Spleen (tissue), 11 donors: ENCODE measurements around the gene RYR2. TPM values are rescaled to one million over a fixed set of nuclear protein-coding genes. Genes with fewer than 3 reads are reported as not detected.
A peak's percentile ranks its signal among the peaks of the same experiment; 100 is the strongest.

Source experiments
- DNase-seq: peaks from one replicate; pipeline ENCODE4 v3.0.0-alpha.2; 2020
- H3K27ac ChIP-seq, 8 donors: fragments of 200-600 bp; sonication (generic) in 7 of 8; 1 replicate in 4 of 8; 2 replicates in 4 of 8; pipeline versions ENCODE4 v1.5.0 to v1.8.0; 2016 to 2021; ENCODE audit warnings: inconsistent platforms in 4 of 8, mild to moderate bottlenecking in 4 of 8, moderate library complexity in 1 of 8
- H3K27me3 ChIP-seq, 7 donors: fragments of 200-600 bp; sonication (generic) in 6 of 7; replicated peaks in 1 of 7; 1 replicate in 4 of 7; 2 replicates in 3 of 7; pipeline versions ENCODE4 v1.5.0 to v1.8.0; 2016 to 2021; ENCODE audit warnings: inconsistent platforms in 3 of 7, mild to moderate bottlenecking in 1 of 7
- H3K36me3 ChIP-seq, 6 donors: fragments of 200-600 bp; sonication (generic) in 5 of 6; 1 replicate in 4 of 6; 2 replicates in 2 of 6; pipeline versions ENCODE4 v1.5.0 to v1.8.0; 2016 to 2021; ENCODE audit warnings: inconsistent platforms in 2 of 6
- H3K4me1 ChIP-seq, 6 donors: fragments of 200-600 bp; sonication (generic) in 5 of 6; 1 replicate in 3 of 6; 2 replicates in 3 of 6; pipeline versions ENCODE4 v1.5.0 to v1.8.0; 2016 to 2021; ENCODE audit warnings: inconsistent platforms in 3 of 6
- H3K4me3 ChIP-seq, 8 donors: fragments of 200-600 bp; sonication (generic) in 7 of 8; 1 replicate in 4 of 8; 2 replicates in 4 of 8; pipeline versions ENCODE4 v1.5.0 to v1.8.0; 2016 to 2021; ENCODE audit warnings: inconsistent platforms in 4 of 8, mild to moderate bottlenecking in 4 of 8, moderate library complexity in 2 of 8
- H3K9me3 ChIP-seq, 8 donors: fragments of 200-600 bp; sonication (generic) in 7 of 8; 1 replicate in 4 of 8; 2 replicates in 4 of 8; pipeline versions ENCODE4 v1.5.0 to v1.8.0; 2016 to 2021; ENCODE audit warnings: inconsistent platforms in 4 of 8
- CTCF ChIP-seq, 11 experiments: fragments of 200-600 bp in 7 of 11; fragments of 450-650 bp in 4 of 11; sonication (generic) in 4 of 11; IDR thresholded peaks in 8 of 11; conservative IDR thresholded peaks in 3 of 11; 1 replicate in 7 of 11; 2 replicates in 4 of 11; pipeline versions ENCODE4 v1.4.0 to v1.8.0; 2016 to 2021; ENCODE audit warnings: antibody characterized with exemption in 11 of 11, inconsistent platforms in 4 of 11, mild to moderate bottlenecking in 1 of 11
- POLR2A ChIP-seq, 3 donors: fragments of 450-650 bp; IDR thresholded peaks; one replicate each; pipeline ENCODE4 v1.5.1; 2017; ENCODE audit warnings: antibody characterized with exemption in 3 of 3, mild to moderate bottlenecking in 1 of 3
- POLR2AphosphoS5 ChIP-seq, 3 donors: sonication (generic); formaldehyde crosslinking; IDR thresholded peaks; one replicate each; pipeline ENCODE4 v1.5.1; 2017; ENCODE audit warnings: antibody characterized with exemption in 3 of 3
- WGBS, 5 donors: extraction: QIAGEN DNeasy Blood & Tissue Kit in 3 of 5; methylation state at CpG; one replicate each; pipeline versions ENCODE4 v1.1.5 to v1.1.7; 2013 to 2018; 5-methylcytosine and 5-hydroxymethylcytosine counted together
- intact Hi-C: fragments of 100-400 bp; cut with DNase I; formaldehyde crosslinking; loops from one replicate; pipeline ENCODE4 v1.15.0; 2023; ENCODE audit warnings: low total_unique reads
- polyA plus RNA-seq, 3 donors: library from polyadenylated mRNA; stranded (reverse); fragments of 200-250 nt; gene quantifications; one replicate each; pipeline ENCODE4 v1.2.1, GENCODE V29; 2013
- total RNA-seq, 7 donors: library from RNA; depleted of rRNA in 3 of 7; stranded (reverse); fragments of >200 nt in 3 of 7; fragmentation: NEBNext Ultra II Directional in 4 of 7; extraction: Animal tissue kit (Norgen Biotek cat#: 25700) in 4 of 7; gene quantifications; one replicate each; pipeline versions ENCODE4 v1.1.0 to v1.2.1, GENCODE V29; 2016 to 2021
- donor health status: healthy with polysubstance abuse.
- donor health status: DM: no; HTN: no; CAD: no; lungs with moderate emphysema.
- donor health status: DM: no; HTN: no; CAD: no.
- donor health status: Bipolar disorder and iron deficiency.
- donor health status: healthy.
- donor health status: DM: no; HTN: no; CAD: no.
- donor health status: DM: yes; HTN: yes; CAD: no.

RYR2 gene
- total and polyA plus RNA-seq, 10 donors = 0.12 to 7.1 (median 3.7) TPM

- WGBS, 5 donors = 73 to 79% (median 76%) methylated on average over 9 of the region's 9 CpGs
- no peak overlapping the region for H3K27ac ChIP-seq
- peaks cover 0 to 14% (median 0%) of the 10 kb centered on the region in 7 donors for H3K27me3 ChIP-seq
- DNase-seq = no peak
- intact Hi-C loops = no loop called here
- H3K4me1 ChIP-seq = no peaks in the 10 kb centered on the region
- H3K9me3 ChIP-seq = peaks cover 0 to 8% (median 2%) of the 10 kb centered on the region in 8 donors
- H3K4me3 ChIP-seq = no peak overlapping the region
- no peak for TF ChIP-seq POLR2AphosphoS5 (IDR thresholded peaks at IDR 0.05)
- no peak for TF ChIP-seq CTCF (IDR thresholded peaks at IDR 0.05 in 8 of 11, conservative IDR thresholded peaks at IDR 0.05 in 3 of 11)
- no peak for TF ChIP-seq POLR2A (IDR thresholded peaks at IDR 0.05)
- H3K36me3 ChIP-seq = no peaks in the 10 kb centered on the region
These were observed 12.0 kb upstream of the RYR2 start for GRCh38 chr1:237029850-237030535.

- peaks cover 0 to 14% (median 0%) of the 10 kb centered on the region in 7 donors for H3K27me3 ChIP-seq
- no peaks in the 10 kb centered on the region for H3K4me1 ChIP-seq
- H3K36me3 ChIP-seq = no peaks in the 10 kb centered on the region
- TF ChIP-seq CTCF (IDR thresholded peaks at IDR 0.05 in 8 of 11, conservative IDR thresholded peaks at IDR 0.05 in 3 of 11) = no peak
- TF ChIP-seq POLR2AphosphoS5 (IDR thresholded peaks at IDR 0.05) = no peak
- TF ChIP-seq POLR2A (IDR thresholded peaks at IDR 0.05) = no peak
- H3K9me3 ChIP-seq = no peaks in the 10 kb centered on the region
- WGBS, 5 donors = 65 to 87% (median 69%) methylated on average over 4 of the region's 4 CpGs
- DNase-seq = no peak
- intact Hi-C loops = no loop called here
- H3K27ac ChIP-seq = peak overlapping the region in 1 of 8 donors; percentile 53
- no peak overlapping the region for H3K4me3 ChIP-seq
These were observed 10.5 kb upstream of the RYR2 start for GRCh38 chr1:237031480-237031879.

GRCh38 chr1:237032029-237032428 lies 10.0 kb upstream of the RYR2 start:
- TF ChIP-seq POLR2A (IDR thresholded peaks at IDR 0.05) (no peak), POLR2AphosphoS5 (IDR thresholded peaks at IDR 0.05) (no peak), CTCF (IDR thresholded peaks at IDR 0.05 in 8 of 11, conservative IDR thresholded peaks at IDR 0.05 in 3 of 11) (no peak)
- intact Hi-C loops = no loop called here
- H3K4me3 ChIP-seq = no peak overlapping the region
- WGBS, 5 donors = 33 to 49% (median 38%) methylated on average over 7 of the region's 7 CpGs
- H3K4me1 ChIP-seq = no peaks in the 10 kb centered on the region
- peak overlapping the region in 1 of 8 donors; percentile 53 for H3K27ac ChIP-seq
- no peak for DNase-seq
- peaks cover 0 to 14% (median 0%) of the 10 kb centered on the region in 7 donors for H3K27me3 ChIP-seq
- H3K9me3 ChIP-seq = no peaks in the 10 kb centered on the region
- H3K36me3 ChIP-seq = no peaks in the 10 kb centered on the region

GRCh38 chr1:237033061-237033460 lies 8.9 kb upstream of the RYR2 start:
- TF ChIP-seq POLR2AphosphoS5 (IDR thresholded peaks at IDR 0.05) = no peak
- no peak for TF ChIP-seq CTCF (IDR thresholded peaks at IDR 0.05 in 8 of 11, conservative IDR thresholded peaks at IDR 0.05 in 3 of 11)
- TF ChIP-seq POLR2A (IDR thresholded peaks at IDR 0.05) = no peak
- Histone ChIP-seq H3K4me3 (no peak overlapping the region), H3K9me3 (no peaks in the 10 kb centered on the region), H3K27me3 (peaks cover 0 to 14% (median 0%) of the 10 kb centered on the region in 7 donors), H3K36me3 (no peaks in the 10 kb centered on the region), H3K4me1 (no peaks in the 10 kb centered on the region), H3K27ac (no peak overlapping the region)
- intact Hi-C loops = no loop called here
- 84 to 94% (median 91%) methylated on average over 4 of the region's 4 CpGs for WGBS, 5 donors
- DNase-seq = no peak
